Gastroesophageal sphincter (tissue), 3 donors: ENCODE measurements around the gene UVRAG.

Experiments
- POLR2A ChIP-seq, 2 donors: fragments of 450-650 bp; IDR thresholded peaks; one replicate each; pipeline ENCODE4 v1.6.1; 2017; ENCODE audit warnings: antibody characterized with exemption in 2 of 2, mild to moderate bottlenecking in 2 of 2, moderate library complexity in 1 of 2
- TF ChIP-seq, protein P1 (sequence below), 4 experiments: fragments of 200-600 bp in 2 of 4; fragments of 450-650 bp in 2 of 4; sonication (generic) in 1 of 4; IDR thresholded peaks; one replicate each; pipeline ENCODE4 v1.5.1; 2017 to 2019; ENCODE audit warnings: antibody characterized with exemption in 4 of 4, mild to moderate bottlenecking in 2 of 4, moderate library complexity in 2 of 4

DNA sequence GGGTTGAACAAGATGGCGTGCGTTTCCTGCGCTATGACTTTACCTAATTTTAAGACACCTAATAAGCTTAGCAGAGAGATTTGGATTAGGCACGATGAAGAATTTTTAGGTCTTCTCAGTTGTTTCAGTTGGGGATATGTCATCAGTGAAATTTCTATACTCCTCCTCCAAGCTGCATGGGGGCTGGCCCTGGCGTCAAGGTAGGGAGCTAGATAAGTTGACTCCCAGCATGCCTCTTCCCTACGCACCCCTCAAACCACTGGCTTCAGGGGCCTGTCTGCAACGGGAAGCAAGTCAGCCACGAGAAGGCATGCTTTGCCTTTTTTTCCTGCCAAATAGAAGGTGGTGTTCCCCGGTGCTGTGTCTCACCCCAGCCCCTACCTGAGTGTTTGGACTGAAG, 33.2 kb upstream of the UVRAG start:
- TF ChIP-seq, protein P1, sequence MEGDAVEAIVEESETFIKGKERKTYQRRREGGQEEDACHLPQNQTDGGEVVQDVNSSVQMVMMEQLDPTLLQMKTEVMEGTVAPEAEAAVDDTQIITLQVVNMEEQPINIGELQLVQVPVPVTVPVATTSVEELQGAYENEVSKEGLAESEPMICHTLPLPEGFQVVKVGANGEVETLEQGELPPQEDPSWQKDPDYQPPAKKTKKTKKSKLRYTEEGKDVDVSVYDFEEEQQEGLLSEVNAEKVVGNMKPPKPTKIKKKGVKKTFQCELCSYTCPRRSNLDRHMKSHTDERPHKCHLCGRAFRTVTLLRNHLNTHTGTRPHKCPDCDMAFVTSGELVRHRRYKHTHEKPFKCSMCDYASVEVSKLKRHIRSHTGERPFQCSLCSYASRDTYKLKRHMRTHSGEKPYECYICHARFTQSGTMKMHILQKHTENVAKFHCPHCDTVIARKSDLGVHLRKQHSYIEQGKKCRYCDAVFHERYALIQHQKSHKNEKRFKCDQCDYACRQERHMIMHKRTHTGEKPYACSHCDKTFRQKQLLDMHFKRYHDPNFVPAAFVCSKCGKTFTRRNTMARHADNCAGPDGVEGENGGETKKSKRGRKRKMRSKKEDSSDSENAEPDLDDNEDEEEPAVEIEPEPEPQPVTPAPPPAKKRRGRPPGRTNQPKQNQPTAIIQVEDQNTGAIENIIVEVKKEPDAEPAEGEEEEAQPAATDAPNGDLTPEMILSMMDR (IDR thresholded peaks at IDR 0.05): no peak
- no peak for TF ChIP-seq POLR2A (IDR thresholded peaks at IDR 0.05)
